Upper lobe of left lung (tissue), 4 donors: ENCODE results near the gene CCT7.

Experiments
- EP300 ChIP-seq, 4 donors: sonication (generic); formaldehyde crosslinking; IDR thresholded peaks; one replicate each; pipeline ENCODE4 v1.5.1; 2017; ENCODE audit warnings: antibody characterized with exemption in 4 of 4, control low read depth in 2 of 4
- POLR2A ChIP-seq, 4 donors: fragments of 450-650 bp; IDR thresholded peaks; one replicate each; pipeline ENCODE4 v1.5.1; 2016 to 2017; ENCODE audit warnings: antibody characterized with exemption in 4 of 4, mild to moderate bottlenecking in 2 of 4
- POLR2AphosphoS5 ChIP-seq, 2 donors: sonication (generic); formaldehyde crosslinking; IDR thresholded peaks; one replicate each; pipeline ENCODE4 v1.5.1; 2017; ENCODE audit warnings: antibody characterized with exemption in 2 of 2
- TF ChIP-seq, protein P1 (sequence below), 6 experiments: fragments of 450-650 bp in 4 of 6; fragments of 200-600 bp in 2 of 6; sonication (generic) in 2 of 6; IDR thresholded peaks; one replicate each; pipeline ENCODE4 v1.5.1; 2016 to 2019; ENCODE audit warnings: antibody characterized with exemption in 6 of 6

DNA sequence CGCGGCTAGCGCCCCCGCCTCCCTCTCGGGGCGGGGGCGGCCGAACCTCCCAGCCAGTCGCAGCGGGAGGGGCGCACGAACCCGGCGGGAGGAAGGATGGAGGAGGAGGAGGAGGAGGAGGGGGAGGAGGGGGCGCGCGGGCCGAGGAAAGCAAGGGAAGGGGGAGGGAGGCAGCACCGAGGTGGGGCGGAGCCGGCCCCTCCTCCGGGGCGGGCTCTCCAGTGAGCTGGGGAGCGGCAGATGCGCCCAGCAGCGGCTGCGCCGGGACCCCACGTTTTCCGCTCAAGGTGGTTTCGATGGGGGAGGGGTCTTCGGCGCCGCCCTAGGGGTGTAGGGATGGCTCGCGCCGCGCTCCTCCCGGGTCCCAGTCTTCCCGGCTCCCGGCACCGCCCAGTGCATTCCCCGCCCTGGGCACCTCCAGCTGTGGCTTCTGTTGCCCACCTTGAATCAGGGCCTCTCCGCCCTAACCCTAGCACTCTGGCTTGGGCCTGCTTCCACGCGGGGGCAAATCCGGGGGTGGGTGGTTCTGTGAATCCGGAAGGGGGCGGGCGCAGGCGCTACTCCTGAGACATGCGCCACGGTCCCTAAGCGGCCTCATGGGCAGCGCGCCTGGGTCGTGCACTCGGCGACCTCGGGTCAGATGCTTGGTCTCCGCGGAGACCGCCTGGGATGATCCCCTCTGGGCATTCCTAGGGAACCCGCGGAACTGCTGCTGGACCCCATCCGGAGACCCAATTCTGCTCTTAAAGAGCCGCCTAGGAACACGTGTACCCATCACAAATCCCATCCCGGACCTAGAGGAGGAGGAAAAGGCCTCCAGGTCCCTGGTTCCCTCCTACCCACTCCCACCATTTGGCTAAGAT lies 50.4 kb downstream of the CCT7 start, which contains the start of gene FBXO41:
- TF ChIP-seq, protein P1, sequence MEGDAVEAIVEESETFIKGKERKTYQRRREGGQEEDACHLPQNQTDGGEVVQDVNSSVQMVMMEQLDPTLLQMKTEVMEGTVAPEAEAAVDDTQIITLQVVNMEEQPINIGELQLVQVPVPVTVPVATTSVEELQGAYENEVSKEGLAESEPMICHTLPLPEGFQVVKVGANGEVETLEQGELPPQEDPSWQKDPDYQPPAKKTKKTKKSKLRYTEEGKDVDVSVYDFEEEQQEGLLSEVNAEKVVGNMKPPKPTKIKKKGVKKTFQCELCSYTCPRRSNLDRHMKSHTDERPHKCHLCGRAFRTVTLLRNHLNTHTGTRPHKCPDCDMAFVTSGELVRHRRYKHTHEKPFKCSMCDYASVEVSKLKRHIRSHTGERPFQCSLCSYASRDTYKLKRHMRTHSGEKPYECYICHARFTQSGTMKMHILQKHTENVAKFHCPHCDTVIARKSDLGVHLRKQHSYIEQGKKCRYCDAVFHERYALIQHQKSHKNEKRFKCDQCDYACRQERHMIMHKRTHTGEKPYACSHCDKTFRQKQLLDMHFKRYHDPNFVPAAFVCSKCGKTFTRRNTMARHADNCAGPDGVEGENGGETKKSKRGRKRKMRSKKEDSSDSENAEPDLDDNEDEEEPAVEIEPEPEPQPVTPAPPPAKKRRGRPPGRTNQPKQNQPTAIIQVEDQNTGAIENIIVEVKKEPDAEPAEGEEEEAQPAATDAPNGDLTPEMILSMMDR (IDR thresholded peaks at IDR 0.05) = no peak
- no peak for TF ChIP-seq POLR2AphosphoS5 (IDR thresholded peaks at IDR 0.05)
- TF ChIP-seq POLR2A (IDR thresholded peaks at IDR 0.05) = no peak
- no peak for TF ChIP-seq EP300 (IDR thresholded peaks at IDR 0.05)
